HepG2 (cell line): Measurements from ENCODE around the gene MIA2. TPM values are rescaled to one million over a fixed set of nuclear protein-coding genes. Genes with fewer than 3 reads are reported as not detected.
A peak's percentile ranks its signal among the peaks of the same experiment; 100 is the strongest.

Experiments used
- ARNT ChIP-seq: fragments of 450-650 bp; IDR thresholded peaks from 2 replicates; pipeline ENCODE4 v1.6.1; 2017
- ATM ChIP-seq: fragments of 450-650 bp; IDR thresholded peaks from 2 replicates; pipeline ENCODE4 v1.7.1; 2017; ENCODE audit warnings: mild to moderate bottlenecking, borderline replicate concordance
- CTCF ChIP-seq: sonication (generic); formaldehyde crosslinking; IDR thresholded peaks from 2 replicates; pipeline ENCODE4 v1.5.0; 2020; ENCODE audit warnings: mild to moderate bottlenecking, missing genetic modification reagents, moderate library complexity
- ERF ChIP-seq: IDR thresholded peaks from 2 replicates; pipeline ENCODE4 v1.6.1; 2018; ENCODE audit warnings: missing biosample characterization, missing genetic modification reagents
- GZF1 ChIP-seq: sonication (generic); formaldehyde crosslinking; IDR thresholded peaks from 2 replicates; pipeline ENCODE4 v1.5.1; 2020; ENCODE audit warnings: mild to moderate bottlenecking, missing genetic modification reagents
- HHEX ChIP-seq: IDR thresholded peaks from 2 replicates; pipeline ENCODE4 v1.6.1; 2016; ENCODE audit warnings: control low read depth
- HOMEZ ChIP-seq: IDR thresholded peaks from 2 replicates; pipeline ENCODE4 v1.6.1; 2016; ENCODE audit warnings: low read depth
- HOXA5 ChIP-seq: sonication (generic); formaldehyde crosslinking; IDR thresholded peaks from 2 replicates; pipeline ENCODE4 v1.4.0; 2020; ENCODE audit warnings: missing genetic modification reagents
- MED1 ChIP-seq: sonication (generic); formaldehyde crosslinking; IDR thresholded peaks from 2 replicates; pipeline ENCODE4 v1.4.0; 2020; ENCODE audit warnings: missing genetic modification reagents
- MIER2 ChIP-seq: IDR thresholded peaks from 2 replicates; pipeline ENCODE4 v1.6.1; 2016; ENCODE audit warnings: missing biosample characterization, missing genetic modification reagents
- NAIF1 ChIP-seq: sonication (generic); formaldehyde crosslinking; IDR thresholded peaks from 2 replicates; pipeline ENCODE4 v1.5.0; 2020; ENCODE audit warnings: mild to moderate bottlenecking, missing genetic modification reagents, borderline replicate concordance
- NR2F6 ChIP-seq, 2 experiments: IDR thresholded peaks; 2 replicates each; pipeline ENCODE4 v1.6.1; 2016; ENCODE audit warnings: antibody characterized with exemption in 1 of 2, mild to moderate bottlenecking in 1 of 2
- RBM22 ChIP-seq: fragments of 200-400 bp; formaldehyde crosslinking; optimal IDR thresholded peaks from 2 replicates; pipeline ENCODE3; 2017; ENCODE audit warnings: mild to moderate bottlenecking, low read length, moderate library complexity
- RXRB ChIP-seq: IDR thresholded peaks from 2 replicates; pipeline ENCODE4 v1.6.1; 2016; ENCODE audit warnings: borderline replicate concordance, missing genetic modification reagents, missing compliant biosample characterization
- SATB2 ChIP-seq: sonication (generic); formaldehyde crosslinking; IDR thresholded peaks from 2 replicates; pipeline ENCODE4 v1.5.0; 2020; ENCODE audit warnings: missing genetic modification reagents
- SOX13 ChIP-seq, 3 experiments: fragments of 450-650 bp in 1 of 3; sonication (generic) in 1 of 3; formaldehyde crosslinking in 1 of 3; IDR thresholded peaks in 2 of 3; conservative IDR thresholded peaks in 1 of 3; 2 replicates each; pipeline versions ENCODE4 v1.5.0 to v1.6.1; 2016 to 2020; ENCODE audit warnings: antibody characterized with exemption in 1 of 3, mild to moderate bottlenecking in 1 of 3, missing compliant biosample characterization in 1 of 3, missing genetic modification reagents in 1 of 3, moderate library complexity in 1 of 3
- SP140L ChIP-seq: sonication (generic); formaldehyde crosslinking; IDR thresholded peaks from 2 replicates; pipeline ENCODE4 v1.4.0; 2020; ENCODE audit warnings: missing genetic modification reagents, borderline replicate concordance
- STAG1 ChIP-seq: sonication (generic); formaldehyde crosslinking; IDR thresholded peaks from 2 replicates; pipeline ENCODE4 v1.4.0; 2020; ENCODE audit warnings: missing genetic modification reagents
- TFE3 ChIP-seq: IDR thresholded peaks from 2 replicates; pipeline ENCODE4 v1.6.1; 2016
- ZNF12 ChIP-seq: sonication (generic); formaldehyde crosslinking; IDR thresholded peaks from 2 replicates; pipeline ENCODE4 v1.5.0; 2020; ENCODE audit warnings: missing genetic modification reagents
- ZNF136 ChIP-seq: sonication (generic); formaldehyde crosslinking; IDR thresholded peaks from 2 replicates; pipeline ENCODE4 v1.8.1; 2022; ENCODE audit warnings: low read depth, mild to moderate bottlenecking, moderate library complexity, missing genetic modification reagents
- ZNF296 ChIP-seq: sonication (generic); formaldehyde crosslinking; conservative IDR thresholded peaks from 2 replicates; pipeline ENCODE4 v1.5.0; 2020; ENCODE audit warnings: mild to moderate bottlenecking, missing genetic modification reagents
- ZNF33B ChIP-seq: sonication (generic); formaldehyde crosslinking; IDR thresholded peaks from 2 replicates; pipeline ENCODE4 v1.5.1; 2020; ENCODE audit warnings: mild to moderate bottlenecking, missing genetic modification reagents
- ZNF547 ChIP-seq: sonication (generic); formaldehyde crosslinking; IDR thresholded peaks from 2 replicates; pipeline ENCODE4 v1.5.1; 2020; ENCODE audit warnings: mild to moderate bottlenecking, missing genetic modification reagents
- ZNF615 ChIP-seq: sonication (generic); formaldehyde crosslinking; IDR thresholded peaks from 2 replicates; pipeline ENCODE4 v1.5.0; 2020; ENCODE audit warnings: mild to moderate bottlenecking, missing genetic modification reagents, borderline replicate concordance
- polyA plus RNA-seq, 8 experiments: library from polyadenylated mRNA; depleted of rRNA in 3 of 8; stranded (reverse) in 7 of 8; unstranded in 1 of 8; fragments of >200 nt; fragmentation: Illumina TruSeq in 4 of 8; extraction: Trizol in 4 of 8; gene quantifications; 2 replicates each; pipeline versions ENCODE4 v1.2.1 to v1.2.3, GENCODE V29; 2011 to 2016; ENCODE audit warnings: low read depth in 4 of 8, missing spikeins in 1 of 8, mixed read lengths in 1 of 8; ENCODE audit not compliant: insufficient read depth in 1 of 8
- total RNA-seq, 5 experiments: library from RNA; depleted of rRNA; stranded (reverse); fragments of >200 nt; fragmentation: Illumina TruSeq; extraction: Trizol; gene quantifications; 2 replicates each; pipeline ENCODE4 v1.2.3, GENCODE V29; 2016; ENCODE audit warnings: low read depth in 1 of 5

Gene MIA2
- total and polyA plus RNA-seq, 2 of the 13 experiments (the other 11 are each of a cell fraction or from before 2014, with no cell fraction given), result 134 to 158 TPM

- TF ChIP-seq ZNF615 (CRISPR knock-in tag), result no peak
- 0 out of 2 replicates have a peak, but pooled peaks have one; percentile 61 for TF ChIP-seq MIER2 (CRISPR knock-in tag)
- 0 out of 2 replicates have a peak, but pooled peaks have one; percentile 40 for TF ChIP-seq ERF (CRISPR knock-in tag)
- TF ChIP-seq ATM, result 0 out of 2 replicates have a peak, but pooled peaks have one; percentile 47
- no peak for TF ChIP-seq HHEX (CRISPR knock-in tag)
- TF ChIP-seq HOMEZ (CRISPR knock-in tag), result 0 out of 2 replicates have a peak, but pooled peaks have one; percentile 21
- TF ChIP-seq SP140L, result 0 out of 2 replicates have a peak, but pooled peaks have one; percentile 56
- no peak for TF ChIP-seq RXRB (CRISPR knock-in tag)
- TF ChIP-seq RBM22, result peak; percentile 74
- peak; percentile 60; the same call in 1 of the 2 replicates for TF ChIP-seq ZNF12 (CRISPR knock-in tag)
- peak; percentile 96 for TF ChIP-seq STAG1
- TF ChIP-seq NR2F6 (IDR thresholded peaks at IDR 0.05), result no peak
- TF ChIP-seq NR2F6 (CRISPR knock-in tag; IDR thresholded peaks at IDR 0.05), result peak; percentile 33; the same call in 1 of the 2 replicates
- TF ChIP-seq ZNF296, result no peak
- TF ChIP-seq GZF1, result 0 out of 2 replicates have a peak, but pooled peaks have one; percentile 25
- TF ChIP-seq SOX13 (IDR thresholded peaks at IDR 0.05), result no peak
- TF ChIP-seq SOX13 (CRISPR knock-in tag; conservative IDR thresholded peaks at IDR 0.05 in 1 of 2, IDR thresholded peaks at IDR 0.05 in 1 of 2), result peak in 1 of 2 experiments; percentile 38; a peak in 2 of 4 replicates
- TF ChIP-seq MED1, result peak; percentile 35; the same call in 1 of the 2 replicates
- TF ChIP-seq CTCF (CRISPR knock-in tag), result peak; percentile 82
- no peak for TF ChIP-seq ZNF547
- TF ChIP-seq SATB2 (CRISPR knock-in tag), result 0 out of 2 replicates have a peak, but pooled peaks have one; percentile 71
- TF ChIP-seq HOXA5 (CRISPR knock-in tag), result peak; percentile 62; the same call in 1 of the 2 replicates
- TF ChIP-seq ZNF136 (CRISPR knock-in tag), result 0 out of 2 replicates have a peak, but pooled peaks have one; percentile 53
- TF ChIP-seq ARNT, result 0 out of 2 replicates have a peak, but pooled peaks have one; percentile 35
- TF ChIP-seq TFE3 (CRISPR knock-in tag), result peak; percentile 36; the same call in 1 of the 2 replicates
- TF ChIP-seq ZNF33B (CRISPR knock-in tag), result peak; percentile 77; the same call in 1 of the 2 replicates
- no peak for TF ChIP-seq NAIF1 (CRISPR knock-in tag)
Observed at GRCh38 chr14:39368261-39368959, 134.7 kb downstream of the MIA2 start (continued).
